ENCODE measurements around the gene ZAP70. TPM values are rescaled to one million over a fixed set of nuclear protein-coding genes. Genes with fewer than 3 reads are reported as not detected.

Gene ZAP70
- total RNA-seq, 2 experiments from 2014 or later: 286 to 338 TPM

DNA sequence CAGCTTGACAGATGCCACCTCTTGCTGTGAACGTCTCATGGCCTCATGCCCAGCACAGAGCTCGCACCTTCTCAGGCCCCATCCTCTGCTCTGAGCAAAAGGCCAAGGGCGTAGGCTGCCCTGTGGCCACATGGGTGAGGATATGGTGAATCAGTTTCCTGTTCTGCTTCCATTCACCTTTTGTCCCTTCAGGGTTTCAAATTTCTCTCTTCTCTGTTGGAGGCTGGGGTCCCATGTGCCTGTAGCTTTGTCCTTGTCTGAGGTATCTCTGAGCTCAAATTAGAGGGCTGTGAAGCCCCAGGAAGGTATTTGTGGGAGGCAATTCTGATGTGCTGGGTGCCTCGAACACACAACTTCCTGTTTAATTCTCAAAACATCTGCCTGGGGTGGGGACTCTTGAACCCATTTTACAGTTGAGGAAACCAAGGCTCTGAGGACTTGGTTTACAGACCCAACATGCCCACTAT, 29.0 kb downstream of the ZAP70 start:
- Mint-ChIP-seq H3K4me1 (peaks cover 72% of the 10 kb centered on the region), H3K4me3 (peak overlapping the region; percentile 19), H3K9me3 (ENCODE audit: low read depth) (no peaks in the 10 kb centered on the region), H3K27me3 (no peaks in the 10 kb centered on the region), H3K27ac (peak overlapping the region; percentile 97), H3K36me3 (peaks cover 39% of the 10 kb centered on the region)
- ATAC-seq: peak; percentile 61
- DNase-seq: peak; percentile 76
- CTCF ChIA-PET: interaction anchor here (1.4 to 20.6 kb wide), 4 partner anchors 14 to 152 kb away, joined by 4 to 621 read pairs (median 34); partner anchors contain the start of gene ZAP70

DNA sequence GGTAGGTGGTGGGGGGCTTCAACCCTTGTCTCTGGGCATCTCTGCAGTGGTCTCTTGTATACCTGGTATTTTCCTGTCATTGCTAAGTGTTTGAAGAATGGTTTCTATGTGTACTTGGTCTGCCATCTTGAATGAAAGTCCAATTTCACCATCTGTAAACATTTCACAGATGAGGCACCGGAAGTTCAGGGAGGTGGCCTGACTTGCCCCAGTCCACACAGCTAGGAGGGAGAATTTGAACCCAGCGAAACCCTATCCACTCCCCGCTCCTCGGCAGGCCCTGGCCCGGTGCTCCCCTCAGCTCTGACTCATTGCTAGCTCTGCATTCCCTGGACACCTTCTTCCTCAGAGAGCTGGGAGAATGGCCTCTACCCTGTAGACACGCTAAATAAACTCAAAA, 30.5 kb downstream of the ZAP70 start:
- H3K4me1 Mint-ChIP-seq: peaks cover 83% of the 10 kb centered on the region
- DNase-seq (no peak), ATAC-seq (no peak)
- CTCF ChIA-PET: interaction anchor here (20.6 kb wide), 1 partner anchor 37 kb away, joined by 621 read pairs; the partner anchor contains the start of gene ZAP70
- peaks cover 30% of the 10 kb centered on the region for H3K36me3 Mint-ChIP-seq
- H3K4me3 Mint-ChIP-seq: no peak overlapping the region
- no peaks in the 10 kb centered on the region for H3K9me3 Mint-ChIP-seq (ENCODE audit: low read depth)
- peak overlapping the region; percentile 83 for H3K27ac Mint-ChIP-seq
- no peaks in the 10 kb centered on the region for H3K27me3 Mint-ChIP-seq

DNA sequence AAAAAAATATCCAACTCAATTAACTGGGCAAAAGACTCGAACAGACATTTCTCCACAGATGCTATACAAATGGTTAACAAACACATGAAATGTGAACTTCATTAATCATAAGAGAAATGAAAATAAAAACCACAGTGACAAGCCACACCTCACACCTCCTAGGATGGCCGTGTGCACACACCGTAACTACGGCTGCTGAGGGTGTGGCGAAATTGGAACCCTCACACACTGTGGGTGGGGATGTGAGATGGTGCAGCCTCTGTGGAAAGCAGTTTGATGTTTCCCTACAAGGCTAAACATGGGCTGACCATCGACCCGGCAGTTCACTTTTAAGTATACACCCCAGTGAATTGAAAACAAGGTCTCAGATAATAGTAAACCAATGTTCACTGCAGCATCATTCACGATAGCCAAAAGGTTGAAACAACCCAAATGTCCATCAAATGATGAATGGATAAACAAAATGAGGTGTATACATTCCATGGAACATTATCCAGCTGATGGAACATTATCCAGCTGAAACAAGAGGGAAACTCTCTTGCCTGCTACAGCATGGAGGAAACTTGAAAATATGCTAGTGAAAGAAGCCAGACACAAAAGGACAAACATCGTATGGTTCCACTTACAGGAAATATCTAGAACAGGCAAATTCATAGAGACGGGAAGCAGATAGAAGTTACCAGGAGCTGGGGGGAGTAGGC, 32.2 kb downstream of the ZAP70 start:
- Mint-ChIP-seq H3K27me3 (no peaks in the 10 kb centered on the region), H3K4me3 (peak overlapping the region; percentile 23), H3K9me3 (ENCODE audit: low read depth) (no peaks in the 10 kb centered on the region), H3K36me3 (peaks cover 26% of the 10 kb centered on the region), H3K4me1 (peaks cover 77% of the 10 kb centered on the region), H3K27ac (peak overlapping the region; percentile 67)
- ATAC-seq: peak; percentile 75
- DNase-seq: peak; percentile 86
- CTCF ChIA-PET: interaction anchor here (1.2 to 20.6 kb wide), 2 partner anchors 38 to 155 kb away, joined by 4 to 621 read pairs; partner anchors contain the start of gene ZAP70

DNA sequence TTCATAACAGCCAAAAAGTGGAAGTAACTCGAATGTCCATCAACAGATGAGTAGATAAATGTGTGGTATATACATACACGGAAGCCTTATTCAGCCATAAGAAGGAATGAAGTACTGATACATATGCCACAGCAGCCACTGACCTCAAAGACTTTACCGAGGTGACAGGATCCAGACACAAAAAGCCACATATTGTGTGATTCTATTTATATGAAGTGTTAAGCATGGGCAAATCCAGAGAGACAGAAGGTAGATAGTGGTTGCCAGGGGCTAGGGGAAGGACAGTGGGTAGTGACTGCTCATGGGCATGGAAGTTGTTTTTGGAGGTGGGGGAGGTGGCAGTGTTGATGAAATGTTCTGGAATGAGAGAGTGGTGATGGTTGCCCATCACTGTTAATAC, 33.9 kb downstream of the ZAP70 start:
- Mint-ChIP-seq H3K4me3 (peak overlapping the region; percentile 1), H3K36me3 (peaks cover 16% of the 10 kb centered on the region)

DNA sequence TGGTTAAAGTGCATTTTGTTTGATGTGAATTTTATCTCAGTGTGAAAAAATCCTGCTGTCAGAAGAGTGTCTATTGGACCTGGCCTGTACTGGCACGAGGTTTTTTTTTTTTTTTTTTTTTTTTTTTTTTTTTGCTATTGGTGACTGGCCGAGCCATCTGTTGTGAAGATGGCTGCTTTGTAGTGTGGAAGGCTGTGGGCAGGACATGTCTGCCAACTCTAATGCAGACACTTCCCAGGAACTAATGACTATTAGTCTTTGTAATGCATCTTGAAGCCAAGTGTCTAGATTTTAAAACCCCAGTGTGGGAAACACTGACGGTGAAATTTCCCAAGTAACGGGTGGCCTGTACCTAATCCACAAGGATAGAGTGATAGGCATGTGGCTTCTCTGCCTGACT, 34.3 kb downstream of the ZAP70 start:
- Mint-ChIP-seq H3K27me3 (no peaks in the 10 kb centered on the region), H3K27ac (peak overlapping the region; percentile 71), H3K4me1 (peaks cover 56% of the 10 kb centered on the region), H3K4me3 (no peak overlapping the region), H3K9me3 (ENCODE audit: low read depth) (no peaks in the 10 kb centered on the region), H3K36me3 (peaks cover 14% of the 10 kb centered on the region)
- CTCF ChIA-PET: interaction anchor here (0.9 to 20.6 kb wide), 13 partner anchors 10 to 157 kb away, joined by 3 to 621 read pairs (median 4); partner anchors contain the start of genes ACTR1B, ANKRD36B and ZAP70
- DNase-seq (no peak), ATAC-seq (no peak)

More for the DNA sequence above, 33.9 kb downstream of the ZAP70 start:
- ATAC-seq (peak; percentile 37), DNase-seq (peak; percentile 86)
- Mint-ChIP-seq H3K4me1 (peaks cover 60% of the 10 kb centered on the region), H3K9me3 (ENCODE audit: low read depth) (no peaks in the 10 kb centered on the region), H3K27ac (peak overlapping the region; percentile 71), H3K27me3 (no peaks in the 10 kb centered on the region)
- CTCF ChIA-PET: interaction anchor here (3.0 to 20.6 kb wide), 2 partner anchors 40 to 84 kb away, joined by 14 to 621 read pairs; partner anchors contain the start of genes ACTR1B and ZAP70

DNA sequence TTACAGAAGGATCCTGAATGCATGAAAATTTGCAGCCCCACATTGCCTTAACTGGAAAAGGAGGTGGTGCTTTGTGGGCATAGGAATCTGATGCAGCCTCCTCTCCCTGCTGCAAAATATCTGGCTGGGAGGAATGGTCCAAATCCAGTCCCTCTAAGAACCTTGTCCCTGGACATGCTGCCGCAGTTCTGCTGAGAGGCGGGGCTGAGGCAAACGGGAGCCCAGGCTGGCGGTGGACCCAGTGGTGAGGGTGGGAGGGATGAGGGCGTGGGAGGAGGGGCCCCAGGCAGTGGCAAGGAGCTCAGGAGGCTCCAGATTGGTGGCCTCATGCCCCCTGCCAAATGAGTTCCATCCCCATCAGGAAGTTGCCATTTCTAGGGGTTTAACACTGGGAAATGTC, 36.2 kb downstream of the ZAP70 start:
- CTCF ChIA-PET: interaction anchor here (1.2 to 20.6 kb wide), 5 partner anchors 9 to 159 kb away, joined by 3 to 621 read pairs (median 4); partner anchors contain the start of genes ANKRD36B and ZAP70
- H3K4me1 Mint-ChIP-seq: peaks cover 40% of the 10 kb centered on the region
- no peak overlapping the region for H3K4me3 Mint-ChIP-seq
- ATAC-seq (no peak), DNase-seq (no peak)
- H3K27me3 Mint-ChIP-seq: no peaks in the 10 kb centered on the region
- no peaks in the 10 kb centered on the region for H3K9me3 Mint-ChIP-seq (ENCODE audit: low read depth)
- H3K27ac Mint-ChIP-seq: no peak overlapping the region
- H3K36me3 Mint-ChIP-seq: peaks cover 4% of the 10 kb centered on the region

DNA sequence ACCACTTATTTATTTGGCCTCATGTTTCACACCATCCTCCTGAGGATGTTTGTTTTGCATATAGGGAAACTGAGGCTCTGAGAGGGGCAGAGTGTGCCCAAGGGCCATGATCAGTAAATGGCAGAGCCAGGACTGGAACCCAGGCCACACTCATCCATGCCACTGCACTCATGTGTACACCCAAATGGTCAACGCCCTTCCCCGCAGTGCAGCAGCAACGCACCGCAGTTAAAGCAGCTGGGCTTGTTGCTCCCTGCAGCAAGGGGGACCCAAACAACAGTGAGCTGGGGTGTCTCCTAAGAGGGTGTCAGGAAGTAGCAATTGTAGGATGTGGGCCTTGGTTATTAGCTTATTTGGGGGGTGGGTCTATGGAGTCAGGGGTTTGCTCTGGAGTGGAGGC, 36.6 kb downstream of the ZAP70 start:
- Mint-ChIP-seq H3K9me3 (ENCODE audit: low read depth) (no peaks in the 10 kb centered on the region), H3K4me1 (peaks cover 36% of the 10 kb centered on the region), H3K4me3 (no peak overlapping the region), H3K27me3 (no peaks in the 10 kb centered on the region), H3K36me3 (peaks cover 5% of the 10 kb centered on the region), H3K27ac (no peak overlapping the region)
- ATAC-seq (no peak), DNase-seq (no peak)
- CTCF ChIA-PET: interaction anchor here (1.0 to 20.6 kb wide), 4 partner anchors 9 to 159 kb away, joined by 4 to 621 read pairs (median 4); partner anchors contain the start of gene ZAP70

DNA sequence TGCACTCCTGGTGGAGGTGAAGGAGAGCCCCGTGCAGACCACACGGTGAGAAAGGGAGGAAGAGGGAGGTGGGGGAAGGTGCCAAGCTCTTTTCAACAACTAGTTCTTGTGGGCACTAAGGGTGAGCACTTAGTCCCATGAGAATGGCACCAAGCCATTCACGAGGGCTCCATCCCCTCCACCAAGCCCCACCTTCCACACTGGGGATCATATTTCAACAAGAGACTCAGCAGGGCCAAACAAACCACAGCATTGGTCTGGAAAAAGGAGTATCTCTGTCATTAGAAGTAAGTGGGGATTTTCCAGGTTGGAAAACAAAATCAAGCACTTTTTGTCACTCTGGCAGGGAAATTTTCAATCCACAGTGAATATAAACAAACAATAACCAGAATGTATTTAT, 38.4 kb downstream of the ZAP70 start:
- H3K4me3 Mint-ChIP-seq: no peak overlapping the region
- no peak for ATAC-seq
- H3K27ac Mint-ChIP-seq: no peak overlapping the region
- peaks cover 20% of the 10 kb centered on the region for H3K4me1 Mint-ChIP-seq
- H3K9me3 Mint-ChIP-seq (ENCODE audit: low read depth): no peaks in the 10 kb centered on the region
- peaks cover 7% of the 10 kb centered on the region for H3K36me3 Mint-ChIP-seq
- CTCF ChIA-PET: interaction anchor here (1.1 to 20.6 kb wide), 2 partner anchors 11 to 44 kb away, joined by 3 to 621 read pairs; partner anchors contain the start of gene ZAP70
- H3K27me3 Mint-ChIP-seq: no peaks in the 10 kb centered on the region
- no peak for DNase-seq

DNA sequence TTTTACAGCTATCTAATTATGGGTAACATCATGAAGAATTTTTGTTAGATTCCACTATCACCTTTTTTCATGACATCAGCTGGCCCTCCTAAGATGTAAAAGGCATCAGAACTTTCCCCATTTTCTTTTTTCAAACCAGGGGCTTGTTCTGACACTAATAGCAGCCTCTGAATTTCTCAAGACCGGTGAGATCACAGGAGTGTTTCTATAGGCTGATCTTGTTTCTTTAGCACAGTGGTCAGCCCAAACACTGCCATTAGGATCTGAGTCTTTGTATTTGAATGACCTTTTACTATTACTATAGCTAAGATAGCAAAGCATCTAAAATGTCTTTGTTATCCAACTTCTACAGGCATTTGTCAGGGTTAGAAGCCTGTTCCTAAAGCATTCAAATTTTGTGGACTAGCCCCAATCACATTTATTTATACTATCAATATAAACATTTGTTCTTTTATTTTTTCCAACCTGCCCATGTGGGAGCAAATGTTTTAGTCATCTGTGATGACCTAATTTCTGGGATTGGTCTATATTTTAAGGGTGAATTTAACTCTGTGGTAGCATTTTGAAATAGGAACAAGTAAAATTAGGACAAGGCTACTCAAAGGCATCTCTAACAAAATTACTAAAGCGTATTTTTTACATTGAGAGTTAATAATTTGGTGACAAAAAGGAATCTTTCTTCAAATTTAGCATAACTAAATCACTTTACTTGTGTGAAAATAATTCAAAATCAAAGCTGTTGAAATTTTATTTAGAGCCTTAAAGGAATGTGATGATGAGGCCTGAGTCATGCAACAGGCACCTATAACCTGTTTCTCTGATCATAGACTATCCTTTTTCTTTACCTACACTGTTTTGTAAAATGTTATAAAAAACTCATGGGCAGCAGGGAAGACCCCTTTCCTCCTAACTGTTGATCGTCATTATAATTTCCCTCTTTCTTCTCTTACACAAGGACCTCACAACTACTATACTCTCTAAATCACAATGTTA, 39.3 kb downstream of the ZAP70 start:
- Mint-ChIP-seq H3K4me1 (peaks cover 11% of the 10 kb centered on the region), H3K4me3 (no peak overlapping the region), H3K36me3 (peaks cover 11% of the 10 kb centered on the region), H3K27me3 (no peaks in the 10 kb centered on the region), H3K27ac (no peak overlapping the region), H3K9me3 (ENCODE audit: low read depth) (no peaks in the 10 kb centered on the region)
- CTCF ChIA-PET: interaction anchor here (1.1 to 20.6 kb wide), 2 partner anchors 12 to 45 kb away, joined by 3 to 621 read pairs; partner anchors contain the start of gene ZAP70
- DNase-seq (no peak), ATAC-seq (no peak)

DNA sequence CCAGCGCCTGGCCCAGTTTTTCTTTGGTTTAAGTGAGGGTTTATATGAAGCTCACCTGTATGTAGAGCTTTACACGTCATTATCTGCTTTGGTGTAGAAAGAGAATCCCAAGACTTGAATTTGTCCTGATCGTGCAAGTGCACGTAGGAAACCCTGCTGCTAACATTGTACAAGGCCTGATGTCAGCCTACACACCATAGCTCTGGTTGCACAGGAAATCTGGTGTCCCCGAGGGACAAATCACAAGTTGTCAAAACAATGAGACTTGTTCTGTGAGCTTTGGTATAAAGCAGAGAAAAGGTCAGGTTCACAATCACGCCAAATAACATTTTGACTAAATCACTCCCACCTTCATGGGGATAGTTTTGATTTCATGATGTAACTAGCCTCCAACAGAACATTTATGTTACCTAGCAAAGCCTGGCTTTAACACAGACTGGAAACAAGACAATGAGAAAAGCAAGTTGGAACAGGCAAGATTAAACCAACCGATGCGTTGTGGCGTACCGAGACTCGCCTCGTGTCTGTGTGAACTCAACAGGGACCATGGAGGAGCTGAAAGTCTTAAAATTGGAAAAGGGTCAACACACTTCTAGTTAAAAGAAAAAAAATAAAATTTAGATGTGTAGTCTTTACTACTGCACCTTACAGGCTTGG, 41.4 kb downstream of the ZAP70 start:
- peaks cover 10% of the 10 kb centered on the region for H3K4me1 Mint-ChIP-seq
- H3K4me3 Mint-ChIP-seq: no peak overlapping the region
- H3K36me3 Mint-ChIP-seq: peaks cover 11% of the 10 kb centered on the region
- no peaks in the 10 kb centered on the region for H3K9me3 Mint-ChIP-seq (ENCODE audit: low read depth)
- no peaks in the 10 kb centered on the region for H3K27me3 Mint-ChIP-seq
- DNase-seq: no peak
- no peak for ATAC-seq
- H3K27ac Mint-ChIP-seq: no peak overlapping the region
- CTCF ChIA-PET: interaction anchor here (0.7 to 20.6 kb wide), 3 partner anchors 13 to 164 kb away, joined by 3 to 621 read pairs (median 3); partner anchors contain the start of gene ZAP70

DNA sequence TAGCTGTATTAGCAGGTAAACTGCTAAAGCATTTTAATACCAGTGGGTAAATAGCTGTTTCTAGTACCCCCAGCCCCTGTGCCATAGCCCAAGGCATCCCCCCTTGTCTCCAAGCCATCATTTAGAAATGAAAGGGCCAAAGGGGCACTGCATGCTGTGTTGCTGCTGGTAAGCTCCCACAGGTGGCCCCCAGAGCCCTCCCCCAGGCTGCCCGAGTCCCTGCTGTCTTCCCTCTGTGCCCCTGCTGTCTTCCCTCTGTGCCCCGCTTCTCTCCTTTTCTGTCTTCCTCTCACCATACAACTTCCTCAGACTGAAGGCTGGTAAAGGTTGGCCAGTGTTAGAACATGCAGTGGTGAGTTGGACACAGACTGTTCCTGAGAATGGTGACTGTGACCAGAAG, 42.1 kb downstream of the ZAP70 start:
- H3K27me3 Mint-ChIP-seq: no peaks in the 10 kb centered on the region
- H3K9me3 Mint-ChIP-seq (ENCODE audit: low read depth): no peaks in the 10 kb centered on the region
- ATAC-seq (no peak), DNase-seq (no peak)
- H3K4me3 Mint-ChIP-seq: no peak overlapping the region
- no peak overlapping the region for H3K27ac Mint-ChIP-seq
- CTCF ChIA-PET: interaction anchor here (0.5 to 20.6 kb wide), 2 partner anchors 48 to 853 kb away, joined by 3 to 621 read pairs; partner anchors contain the start of gene ZAP70
- H3K4me1 Mint-ChIP-seq: peaks cover 16% of the 10 kb centered on the region
- H3K36me3 Mint-ChIP-seq: peaks cover 12% of the 10 kb centered on the region

DNA sequence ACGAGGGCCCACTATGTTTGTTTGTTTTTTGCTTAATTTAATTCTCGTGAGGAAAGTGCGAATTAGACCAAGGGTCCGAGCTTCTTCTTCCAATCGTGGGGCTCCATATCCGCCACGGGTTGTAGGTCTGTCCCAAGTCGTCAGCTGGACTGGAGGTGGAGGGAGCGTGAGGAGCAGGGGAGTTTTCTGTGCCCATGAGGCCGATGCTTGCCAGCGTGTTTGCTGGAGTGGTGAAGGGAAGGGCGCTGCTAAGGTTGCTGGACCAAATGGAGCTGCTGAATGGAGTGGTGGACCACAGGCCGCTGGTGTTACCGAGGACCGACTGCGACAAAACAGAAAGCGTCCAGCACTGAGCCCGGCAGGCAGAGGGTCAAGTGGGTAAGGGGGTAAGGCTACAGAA, 43.7 kb downstream of the ZAP70 start:
- H3K4me3 Mint-ChIP-seq: no peak overlapping the region
- H3K9me3 Mint-ChIP-seq (ENCODE audit: low read depth): no peaks in the 10 kb centered on the region
- peaks cover 31% of the 10 kb centered on the region for H3K4me1 Mint-ChIP-seq
- CTCF ChIA-PET: interaction anchor here (1.1 to 1.5 kb wide), 2 partner anchors 9 to 94 kb away, joined by 3 to 5 read pairs; no protein-coding TSS in a partner anchor
- ATAC-seq (no peak), DNase-seq (no peak)
- H3K36me3 Mint-ChIP-seq: peaks cover 14% of the 10 kb centered on the region
- no peaks in the 10 kb centered on the region for H3K27me3 Mint-ChIP-seq
- no peak overlapping the region for H3K27ac Mint-ChIP-seq

Measured in activated CD8-positive, alpha-beta memory T cell treated with anti-CD3 and anti-CD28 coated beads, Interleukin-2, amount 10 ng/mL, durations not matched to agents 7 days and 5 days (primary cell).